ENCODE results near the gene ADNP2.

Gene ADNP2

DNA sequence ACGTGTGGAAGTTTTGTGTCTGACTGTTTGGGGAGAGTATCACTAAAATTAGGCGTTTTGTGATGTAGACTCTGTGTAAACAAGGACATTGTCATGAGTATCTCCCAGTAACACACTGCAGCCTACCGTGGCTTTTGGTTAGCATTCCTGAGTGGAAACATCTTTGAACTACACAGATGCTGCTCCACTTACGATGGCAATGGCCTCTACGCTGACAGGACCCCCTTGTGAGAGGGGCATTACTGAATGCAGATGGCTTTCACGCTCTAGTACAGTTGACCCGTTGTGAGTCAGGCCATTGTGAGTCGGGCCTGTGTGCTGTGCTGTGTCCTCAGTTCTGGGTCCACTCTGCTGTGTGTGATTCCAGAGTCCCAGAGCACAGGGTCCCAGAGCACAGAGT, 34.4 kb upstream of the ADNP2 start:
- no peak overlapping the region for H3K4me3 ChIP-seq (ENCODE audit: low read length)
- no peak for TF ChIP-seq CTCF (IDR thresholded peaks at IDR 0.05; ENCODE audit: low read depth, low read length)
- TF ChIP-seq EZH2phosphoT487 (IDR thresholded peaks at IDR 0.05; ENCODE audit: low read depth): no peak
- H3K9ac ChIP-seq (ENCODE audit: low read length): no peak overlapping the region
- H3K36me3 ChIP-seq (replicated peaks; ENCODE audit: low read depth, low read length): no peaks in the 10 kb centered on the region
- H4K20me1 ChIP-seq (ENCODE audit: insufficient read depth, low read length): no peaks in the 10 kb centered on the region
- H3K79me2 ChIP-seq (ENCODE audit: low read length): no peaks in the 10 kb centered on the region
- H2AFZ ChIP-seq (ENCODE audit: low read depth, low read length): no peak overlapping the region
- H3K27me3 ChIP-seq (ENCODE audit: low read depth, low read length): no peaks in the 10 kb centered on the region
- H3K9me3 ChIP-seq (ENCODE audit: insufficient read depth, low read length): no peaks in the 10 kb centered on the region
- no peak overlapping the region for H3K4me2 ChIP-seq (ENCODE audit: low read length)
- H3K27ac ChIP-seq (ENCODE audit: low read length): no peak overlapping the region
- no peaks in the 10 kb centered on the region for H3K4me1 ChIP-seq (ENCODE audit: low read length)

DNA sequence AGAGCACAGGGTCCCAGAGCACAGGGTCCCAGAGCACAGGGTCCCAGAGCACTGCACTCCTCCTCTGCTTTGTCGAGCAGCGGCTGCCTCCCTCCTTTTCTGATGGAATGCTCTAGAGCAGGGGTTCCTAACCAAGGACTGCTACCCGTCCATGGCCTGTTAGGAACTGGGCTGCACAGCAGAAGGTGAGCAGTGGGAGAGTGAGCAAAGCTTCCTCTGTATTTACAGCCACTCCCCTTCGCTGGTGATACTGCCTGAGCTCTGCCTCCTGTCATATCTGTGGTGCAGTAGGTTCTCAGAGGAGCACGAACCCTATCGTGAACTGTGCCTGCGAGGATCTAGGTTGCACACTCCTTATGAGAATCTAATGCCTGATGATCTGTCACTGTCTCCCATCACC, 33.1 kb upstream of the ADNP2 start:
- no peak overlapping the region for H3K4me3 ChIP-seq (ENCODE audit: low read length)
- no peaks in the 10 kb centered on the region for H4K20me1 ChIP-seq (ENCODE audit: insufficient read depth, low read length)
- no peak overlapping the region for H3K9ac ChIP-seq (ENCODE audit: low read length)
- H3K27ac ChIP-seq (ENCODE audit: low read length): no peak overlapping the region
- no peak overlapping the region for H3K4me2 ChIP-seq (ENCODE audit: low read length)
- H3K36me3 ChIP-seq (replicated peaks; ENCODE audit: low read depth, low read length): no peaks in the 10 kb centered on the region
- no peaks in the 10 kb centered on the region for H3K27me3 ChIP-seq (ENCODE audit: low read depth, low read length)
- no peak overlapping the region for H2AFZ ChIP-seq (ENCODE audit: low read depth, low read length)
- H3K9me3 ChIP-seq (ENCODE audit: insufficient read depth, low read length): no peaks in the 10 kb centered on the region
- no peaks in the 10 kb centered on the region for H3K4me1 ChIP-seq (ENCODE audit: low read length)
- no peak for TF ChIP-seq CTCF (IDR thresholded peaks at IDR 0.05; ENCODE audit: low read depth, low read length)
- no peak for TF ChIP-seq EZH2phosphoT487 (IDR thresholded peaks at IDR 0.05; ENCODE audit: low read depth)
- H3K79me2 ChIP-seq (ENCODE audit: low read length): no peaks in the 10 kb centered on the region

DNA sequence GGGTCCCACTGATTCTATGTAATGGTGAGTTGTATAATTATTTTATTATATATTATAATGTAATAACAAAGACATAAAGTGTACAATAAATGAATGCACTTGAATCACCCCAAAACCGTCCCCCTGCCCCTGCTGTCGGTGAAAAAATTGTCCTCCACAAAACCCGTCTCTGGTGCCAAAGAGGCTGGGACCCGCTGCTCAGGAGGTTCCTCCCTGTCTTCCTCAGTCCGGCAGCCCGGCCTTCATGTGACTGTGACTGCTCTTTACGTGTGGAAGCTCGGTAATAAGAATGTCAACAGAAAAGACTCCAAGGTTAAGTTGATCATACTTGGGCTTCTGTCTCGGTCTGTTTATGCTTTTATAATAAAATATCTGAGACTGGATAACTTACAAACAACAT, 32.7 kb upstream of the ADNP2 start:
- TF ChIP-seq EZH2phosphoT487 (IDR thresholded peaks at IDR 0.05; ENCODE audit: low read depth) (no peak), CTCF (IDR thresholded peaks at IDR 0.05; ENCODE audit: low read depth, low read length) (no peak)
- Histone ChIP-seq H3K4me2 (ENCODE audit: low read length) (no peak overlapping the region), H2AFZ (ENCODE audit: low read depth, low read length) (no peak overlapping the region), H3K9ac (ENCODE audit: low read length) (no peak overlapping the region), H3K27me3 (ENCODE audit: low read depth, low read length) (no peaks in the 10 kb centered on the region), H3K9me3 (ENCODE audit: insufficient read depth, low read length) (no peaks in the 10 kb centered on the region), H3K4me3 (ENCODE audit: low read length) (no peak overlapping the region), H3K79me2 (ENCODE audit: low read length) (no peaks in the 10 kb centered on the region), H4K20me1 (ENCODE audit: insufficient read depth, low read length) (no peaks in the 10 kb centered on the region), H3K27ac (ENCODE audit: low read length) (no peak overlapping the region), H3K36me3 (replicated peaks; ENCODE audit: low read depth, low read length) (no peaks in the 10 kb centered on the region), H3K4me1 (ENCODE audit: low read length) (no peaks in the 10 kb centered on the region)

- H3K36me3 ChIP-seq (replicated peaks; ENCODE audit: low read depth, low read length): no peaks in the 10 kb centered on the region
- H3K9ac ChIP-seq (ENCODE audit: low read length): no peak overlapping the region
- H4K20me1 ChIP-seq (ENCODE audit: insufficient read depth, low read length): no peaks in the 10 kb centered on the region
- no peaks in the 10 kb centered on the region for H3K79me2 ChIP-seq (ENCODE audit: low read length)
- H3K9me3 ChIP-seq (ENCODE audit: insufficient read depth, low read length): no peaks in the 10 kb centered on the region
- H2AFZ ChIP-seq (ENCODE audit: low read depth, low read length): no peak overlapping the region
- H3K27ac ChIP-seq (ENCODE audit: low read length): no peak overlapping the region
- no peaks in the 10 kb centered on the region for H3K27me3 ChIP-seq (ENCODE audit: low read depth, low read length)
- no peak overlapping the region for H3K4me3 ChIP-seq (ENCODE audit: low read length)
- no peak for TF ChIP-seq EZH2phosphoT487 (IDR thresholded peaks at IDR 0.05; ENCODE audit: low read depth)
- TF ChIP-seq CTCF (IDR thresholded peaks at IDR 0.05; ENCODE audit: low read depth, low read length): no peak
- H3K4me1 ChIP-seq (ENCODE audit: low read length): no peaks in the 10 kb centered on the region
- no peak overlapping the region for H3K4me2 ChIP-seq (ENCODE audit: low read length)
Observed at GRCh38 chr18:80077873-80078272, 31.2 kb upstream of the ADNP2 start.
